NOMO-1 (cell line): ENCODE measurements around the gene AFDN.

Experiments used
- DNase-seq, 2 experiments: peaks; one replicate each; lab custom pipeline; 2025; ENCODE audit not compliant: unreplicated experiment in 2 of 2; lab: John Stamatoyannopoulos, UW

The AFDN gene

DNA sequence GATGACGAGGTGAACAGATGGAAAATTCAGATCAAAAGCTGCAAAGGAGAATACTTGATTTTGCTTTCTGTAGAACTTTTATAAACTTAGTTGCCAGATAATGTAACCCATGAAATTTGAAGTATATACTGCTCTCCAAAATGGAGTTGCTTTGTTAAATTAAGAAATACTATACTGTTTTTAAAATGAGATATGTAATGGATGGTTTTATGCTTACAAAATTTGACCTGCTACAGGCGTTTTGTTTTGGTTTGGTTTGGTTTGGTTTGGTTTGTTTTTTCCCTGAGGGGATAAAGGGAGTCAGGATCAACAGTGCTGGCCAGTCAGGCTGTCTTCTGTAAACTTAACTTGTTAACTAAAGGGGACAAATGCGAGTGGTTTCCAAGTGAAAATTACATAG is 115.1 kb downstream of the AFDN start:
- DNase-seq = no peak

- DNase-seq = no peak
Measured at GRCh38 chr6:167944130-167944529, 117.4 kb downstream of the AFDN start.

DNA sequence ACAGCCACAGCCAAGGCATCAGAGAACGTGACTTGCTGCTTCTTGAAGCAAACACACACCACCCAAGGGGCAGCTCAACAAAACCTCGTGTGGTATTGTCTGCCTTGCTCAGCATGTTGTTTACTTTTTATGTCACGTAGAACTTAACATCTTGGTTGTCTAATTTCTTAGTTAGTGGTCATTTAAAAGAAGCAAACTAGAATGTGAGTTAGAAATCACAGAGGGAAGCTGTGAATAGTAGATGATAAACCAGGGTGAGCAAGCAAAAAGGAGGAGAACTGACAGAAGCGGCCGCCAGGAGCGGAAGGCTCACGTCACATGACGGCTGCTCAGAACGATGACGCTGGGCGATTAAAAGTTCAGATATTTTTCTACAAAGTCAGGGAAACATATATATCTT is 119.3 kb downstream of the AFDN start:
- no peak for DNase-seq

GRCh38 chr6:167946604-167947003 is 119.9 kb downstream of the AFDN start:
- no peak for DNase-seq

- DNase-seq = no peak
Measured at GRCh38 chr6:167947716-167948115, 121.0 kb downstream of the AFDN start.

DNA sequence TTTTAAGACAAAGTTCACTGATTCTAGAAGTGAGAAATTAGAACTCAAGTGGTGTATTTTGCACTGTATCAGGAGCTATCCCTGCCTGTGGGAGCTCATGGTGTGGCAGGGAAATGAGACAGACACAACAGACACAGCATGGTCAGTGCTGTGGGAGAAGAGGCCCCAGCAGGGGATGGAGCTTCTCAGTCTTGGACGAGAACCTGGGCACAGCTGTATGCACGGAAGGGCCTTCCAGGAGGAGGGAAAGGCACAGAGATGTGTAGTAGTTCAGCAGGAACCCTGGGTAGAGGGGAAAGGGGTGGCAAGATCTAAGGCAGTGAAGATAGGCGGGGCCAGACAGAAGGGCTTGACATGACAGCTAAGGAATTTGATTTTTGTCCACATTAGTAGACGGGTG is 122.0 kb downstream of the AFDN start:
- DNase-seq = no peak

DNA sequence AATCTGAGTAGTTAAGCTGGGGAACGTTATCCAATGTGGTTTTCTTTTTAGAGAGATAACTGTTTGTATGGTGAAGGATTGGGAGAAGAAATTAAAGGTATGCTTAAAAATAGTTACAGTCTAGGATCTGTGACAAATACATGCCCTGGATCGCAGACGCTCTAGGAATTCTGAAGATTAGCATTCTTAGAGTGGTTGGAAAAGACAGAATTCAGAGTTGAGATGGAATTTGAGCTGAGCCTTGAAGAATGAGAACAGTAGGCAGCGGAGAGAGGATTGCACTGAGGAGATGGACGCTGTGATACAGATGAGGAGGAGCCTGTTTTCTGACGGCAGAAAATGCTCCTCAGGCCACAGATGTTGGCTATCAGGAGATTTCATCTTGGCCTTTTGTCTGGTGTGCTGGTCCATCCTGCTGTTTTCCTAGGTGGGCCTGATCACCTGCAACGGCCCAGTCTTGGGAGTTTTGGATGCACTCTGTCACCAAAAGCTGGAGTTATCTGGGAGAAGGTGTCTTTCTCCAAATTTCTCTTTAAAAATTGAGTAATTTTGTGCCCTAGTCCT is 122.5 kb downstream of the AFDN start:
- DNase-seq = no peak

DNA sequence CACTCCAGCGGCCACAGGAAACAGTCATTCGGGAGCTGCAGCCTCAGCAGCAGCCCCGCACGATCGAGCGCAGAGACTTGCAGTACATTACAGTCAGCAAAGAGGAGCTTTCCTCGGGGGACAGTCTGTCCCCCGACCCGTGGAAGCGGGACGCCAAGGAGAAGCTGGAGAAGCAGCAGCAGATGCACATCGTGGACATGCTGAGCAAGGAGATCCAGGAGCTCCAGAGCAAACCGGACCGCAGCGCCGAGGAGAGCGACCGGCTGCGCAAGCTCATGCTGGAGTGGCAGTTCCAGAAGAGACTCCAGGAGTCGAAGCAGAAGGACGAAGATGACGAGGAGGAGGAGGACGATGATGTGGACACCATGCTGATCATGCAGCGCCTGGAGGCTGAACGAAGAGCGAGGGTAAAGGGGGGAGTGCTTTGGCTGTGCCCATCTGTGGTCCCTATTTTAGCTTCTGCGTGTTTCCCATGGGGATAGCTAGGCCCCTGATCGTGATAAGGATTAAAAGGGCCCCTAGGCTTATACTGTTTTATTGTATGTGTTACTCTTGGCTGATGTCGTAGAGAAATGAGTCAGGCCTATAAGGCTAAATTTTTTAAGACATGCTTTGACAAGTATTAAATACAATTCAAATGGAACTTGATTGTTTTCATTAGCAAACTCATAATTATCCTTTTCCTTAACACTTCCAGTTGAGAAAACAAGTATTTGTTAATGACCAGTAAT is 125.2 kb downstream of the AFDN start:
- no peak for DNase-seq

GRCh38 chr6:167952512-167952859 is 125.8 kb downstream of the AFDN start:
- DNase-seq = no peak

DNA sequence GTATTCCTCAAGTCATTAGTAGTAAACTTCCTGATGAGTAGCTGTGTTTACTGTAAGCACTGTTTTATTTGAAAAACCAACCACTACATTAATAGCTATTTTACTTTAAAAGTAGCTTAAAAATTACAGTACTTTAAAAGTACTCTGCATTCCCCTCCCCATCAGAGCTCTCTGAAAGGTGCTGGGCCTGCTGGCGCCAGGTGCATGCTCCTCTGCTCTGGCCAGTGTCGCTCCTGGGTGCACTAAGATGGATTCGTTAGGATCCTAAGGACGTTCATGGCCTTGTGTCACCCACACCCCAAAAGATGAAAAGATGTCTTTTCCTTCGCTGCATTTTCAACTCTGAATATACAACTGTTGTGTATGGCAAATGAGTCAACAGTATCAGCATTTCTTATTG is 126.8 kb downstream of the AFDN start:
- no peak for DNase-seq

GRCh38 chr6:167954151-167954550 is 127.4 kb downstream of the AFDN start:
- no peak for DNase-seq

DNA sequence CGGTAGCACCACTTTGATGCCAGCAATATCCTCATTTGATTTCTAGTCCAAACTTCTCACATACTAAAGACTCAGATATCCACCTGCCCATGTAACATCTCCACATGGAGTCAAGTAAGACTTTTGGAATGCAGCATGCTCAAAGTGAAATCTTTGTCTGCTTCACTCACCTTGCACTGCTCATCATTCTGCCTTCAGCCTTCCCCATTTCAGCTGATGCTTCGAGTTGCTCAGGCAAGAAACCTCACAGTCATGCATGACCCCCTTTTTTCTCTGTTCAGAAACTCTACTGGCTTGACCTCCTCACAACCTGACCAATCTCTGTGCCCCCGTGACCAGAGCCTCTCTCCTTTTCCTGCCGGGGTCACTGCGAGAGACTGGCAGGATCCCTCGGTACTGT is 129.8 kb downstream of the AFDN start:
- DNase-seq = no peak

DNA sequence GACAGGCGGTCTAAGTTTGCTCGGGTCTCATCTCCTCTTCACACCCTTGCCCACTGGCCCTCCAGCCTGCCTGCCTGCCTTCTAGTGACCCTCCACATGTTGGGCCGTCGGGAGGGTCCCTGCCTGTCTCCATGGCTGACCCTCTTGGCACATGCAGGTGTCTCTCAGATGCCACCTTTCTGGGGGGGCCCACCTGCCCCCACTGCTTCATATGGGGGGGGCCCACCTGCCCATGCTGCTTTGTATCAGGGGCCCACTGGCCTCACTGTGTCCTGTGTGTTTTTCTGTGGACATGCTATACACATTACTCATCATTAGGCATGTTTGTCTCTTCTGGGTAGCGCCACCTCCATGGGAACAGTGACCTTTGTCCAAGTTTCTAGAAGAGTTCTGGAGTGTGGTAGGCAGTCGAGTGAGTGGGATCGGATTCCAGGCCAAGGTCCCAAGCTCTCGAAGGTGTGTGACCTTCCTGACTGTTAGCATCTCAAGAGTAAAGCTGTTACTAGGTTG is 130.3 kb downstream of the AFDN start:
- DNase-seq = no peak

- no peak for DNase-seq
Measured at GRCh38 chr6:167957626-167958025, 130.9 kb downstream of the AFDN start.

DNA sequence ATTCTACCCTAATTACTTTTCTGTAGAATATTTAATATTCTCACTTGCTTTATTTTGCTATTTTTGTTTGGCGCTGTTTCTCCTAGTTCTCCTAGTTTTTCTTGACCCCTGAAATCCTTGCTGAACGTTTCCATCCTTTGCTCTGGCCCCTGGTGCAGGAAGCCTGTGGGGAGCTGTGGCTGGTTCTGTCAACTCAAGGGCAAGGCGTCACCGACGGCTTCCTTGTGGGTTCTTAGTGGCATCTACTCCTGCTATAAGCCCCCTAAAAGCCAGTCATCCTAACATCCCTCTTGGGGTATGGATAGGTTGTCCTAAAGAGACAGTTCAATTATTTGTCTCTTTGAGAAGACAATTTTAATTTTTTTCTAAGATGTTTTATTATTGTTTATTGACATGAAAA is 133.9 kb downstream of the AFDN start:
- no peak for DNase-seq

GRCh38 chr6:167962711-167963110 is 136.0 kb downstream of the AFDN start:
- DNase-seq = no peak

GRCh38 chr6:167963589-167964057 is 136.9 kb downstream of the AFDN start:
- no peak for DNase-seq

- DNase-seq = no peak
Measured at GRCh38 chr6:167965592-167966539, 139.2 kb downstream of the AFDN start.

GRCh38 chr6:167966540-167966905 is 139.8 kb downstream of the AFDN start:
- no peak for DNase-seq

DNA sequence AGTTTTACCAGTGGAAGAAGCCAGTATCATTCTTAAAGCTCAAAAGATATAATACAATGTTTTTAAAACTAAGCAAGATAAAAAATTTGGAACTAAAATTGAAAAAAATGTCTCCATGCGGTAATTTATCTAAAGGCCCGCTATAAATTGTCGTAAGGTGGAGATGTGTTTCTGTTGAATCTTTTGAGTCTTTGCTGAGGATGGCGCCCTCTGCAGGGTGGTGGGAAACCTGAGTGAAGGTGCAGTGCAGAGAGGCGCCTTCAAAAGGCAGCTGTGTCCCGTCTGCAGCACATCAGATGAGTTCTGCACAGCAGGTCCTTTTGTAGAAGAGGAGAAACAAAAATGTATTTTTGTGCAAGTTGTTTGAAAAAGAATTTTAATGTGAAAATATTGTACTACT is 141.4 kb downstream of the AFDN start:
- no peak for DNase-seq

DNA sequence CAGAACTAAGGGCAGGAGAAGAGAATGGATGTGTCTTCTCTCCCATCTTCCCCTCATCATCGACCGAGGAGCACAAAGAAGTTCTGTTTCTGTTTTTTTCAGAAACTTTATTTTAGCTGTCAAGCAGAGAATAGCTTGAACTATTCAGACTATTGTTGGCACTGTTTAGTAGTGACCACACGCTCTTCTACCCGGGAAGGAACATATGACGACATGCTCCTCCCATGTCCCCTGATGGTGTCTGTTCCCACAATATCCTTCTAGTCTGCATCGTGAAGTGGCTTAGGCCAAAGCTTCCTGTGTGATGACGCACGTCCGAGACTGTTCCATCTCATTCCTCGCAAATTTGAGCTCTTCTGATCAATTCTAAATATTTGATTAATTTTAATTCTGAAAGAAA is 143.5 kb downstream of the AFDN start:
- no peak for DNase-seq

DNA sequence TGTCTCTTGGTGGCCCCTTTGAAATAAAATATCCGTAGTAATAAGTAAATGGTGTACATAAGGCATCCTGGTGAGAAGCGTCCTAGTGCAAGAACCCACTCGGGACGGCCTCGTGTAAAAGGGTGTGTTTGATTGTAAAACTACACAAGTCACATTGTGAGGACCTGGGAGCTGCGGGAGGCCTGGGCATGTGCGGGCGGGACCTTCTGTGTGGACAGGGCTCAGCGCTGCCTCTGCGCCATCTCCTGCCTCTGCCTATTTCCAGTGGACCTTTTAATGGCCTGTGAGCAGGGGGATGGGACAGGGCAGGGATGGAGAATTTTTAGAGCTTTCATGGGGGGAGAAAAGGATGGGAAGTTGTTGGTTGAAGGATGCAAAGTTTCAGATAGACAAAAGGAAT is 145.5 kb downstream of the AFDN start:
- no peak for DNase-seq
